ENCODE measurements around the gene MBOAT2. TPM values are rescaled to one million over a fixed set of nuclear protein-coding genes. Genes with fewer than 3 reads are reported as not detected.

The MBOAT2 gene
- total and polyA plus RNA-seq, 12 donors, result 0.24 to 9.6 (median 2.3) TPM

- Histone ChIP-seq H3K4me3 (no peak overlapping the region), H3K27ac (no peak overlapping the region), H3K27me3 (no peaks in the 10 kb centered on the region), H3K36me3 (replicated peaks in 1 of 2) (no peaks in the 10 kb centered on the region), H3K4me1 (replicated peaks in 1 of 2) (no peaks in the 10 kb centered on the region), H3K9me3 (replicated peaks in 1 of 3) (no peaks in the 10 kb centered on the region)
- WGBS, 4 donors, result 60 to 71% (median 65%) methylated on average over 4 of the region's 4 CpGs
- intact Hi-C loops (cut with DNase I), result no loop called here
- TF ChIP-seq CTCF (IDR thresholded peaks at IDR 0.05) (no peak), POLR2A (IDR thresholded peaks at IDR 0.05) (no peak)
- DNase-seq, result no peak
Observed at GRCh38 chr2:8984855-8985254, 18.6 kb downstream of the MBOAT2 start.

DNA sequence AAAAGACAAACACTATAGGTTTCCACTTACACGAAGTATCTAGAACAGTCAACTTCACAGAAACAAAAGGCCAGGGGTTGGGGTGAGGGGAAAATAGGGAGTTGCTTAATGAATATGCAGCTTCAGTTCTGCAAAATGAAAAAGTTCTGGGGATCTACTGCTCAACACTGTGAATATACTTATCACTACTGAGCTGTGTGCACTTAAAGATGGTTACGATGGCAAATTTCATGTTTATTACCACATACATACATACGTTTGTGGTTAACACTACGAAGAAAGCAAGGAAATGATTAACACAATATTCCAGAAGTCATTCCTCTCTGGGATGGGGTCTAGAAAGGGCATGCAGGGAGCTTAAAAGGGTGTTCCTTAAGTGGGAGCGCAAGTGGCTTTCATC is 19.3 kb downstream of the MBOAT2 start:
- Histone ChIP-seq H3K4me1 (replicated peaks in 1 of 2) (no peaks in the 10 kb centered on the region), H3K9me3 (replicated peaks in 1 of 3) (no peaks in the 10 kb centered on the region), H3K4me3 (no peak overlapping the region), H3K27ac (no peak overlapping the region), H3K36me3 (replicated peaks in 1 of 2) (no peaks in the 10 kb centered on the region), H3K27me3 (no peaks in the 10 kb centered on the region)
- WGBS, 4 donors, result 70 to 75% (median 73%) methylated on average over 5 of the region's 5 CpGs
- intact Hi-C loops (cut with DNase I), result no loop called here
- no peak for TF ChIP-seq CTCF (IDR thresholded peaks at IDR 0.05)
- no peak for DNase-seq

DNA sequence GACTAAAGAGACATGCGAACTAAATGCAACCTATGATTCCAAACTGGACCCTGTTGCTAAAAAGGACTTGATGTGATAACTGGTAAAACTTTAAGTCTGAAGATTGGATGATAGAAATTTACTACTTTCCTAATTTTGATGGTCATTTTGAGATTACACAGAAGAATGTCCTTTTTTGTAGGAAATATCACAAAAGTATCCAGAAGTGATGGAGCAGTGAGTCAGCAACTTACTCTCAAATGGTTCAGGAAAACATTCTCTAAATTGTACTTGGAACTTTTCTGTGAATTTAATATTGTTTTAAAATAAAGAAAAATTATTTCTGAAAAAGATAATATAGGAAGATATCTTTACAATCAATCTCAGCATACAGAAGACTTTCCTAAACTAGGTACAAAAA is 19.9 kb downstream of the MBOAT2 start:
- DNase-seq, result no peak
- Histone ChIP-seq H3K36me3 (replicated peaks in 1 of 2) (no peaks in the 10 kb centered on the region), H3K27me3 (no peaks in the 10 kb centered on the region), H3K4me1 (replicated peaks in 1 of 2) (no peaks in the 10 kb centered on the region), H3K27ac (no peak overlapping the region), H3K9me3 (replicated peaks in 1 of 3) (no peaks in the 10 kb centered on the region), H3K4me3 (no peak overlapping the region)
- no peak for TF ChIP-seq POLR2A (IDR thresholded peaks at IDR 0.05)
- TF ChIP-seq CTCF (IDR thresholded peaks at IDR 0.05), result no peak
- intact Hi-C loops (cut with DNase I), result no loop called here
- 81 to 92% (median 88%) methylated on average over 1 of the region's 1 CpG for WGBS, 4 donors

DNA sequence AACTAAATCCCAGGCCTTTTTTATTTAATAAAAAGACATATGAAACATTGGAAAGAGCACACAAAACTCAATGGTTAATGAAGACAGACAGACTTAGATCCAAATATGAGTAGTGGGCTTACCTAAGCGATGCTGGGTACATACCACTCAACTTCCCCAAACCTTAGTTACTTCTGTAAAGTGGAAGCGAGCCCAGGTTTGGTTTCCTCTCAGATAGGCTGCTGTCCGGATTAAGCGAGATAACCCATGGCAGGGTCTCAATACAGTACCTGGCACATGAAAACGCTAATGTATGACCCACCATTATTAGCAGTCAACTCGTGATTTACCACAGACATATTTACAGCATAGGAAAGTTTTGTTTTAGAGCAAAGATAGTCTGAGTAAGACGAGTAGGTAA is 21.6 kb downstream of the MBOAT2 start:
- no peaks in the 10 kb centered on the region for H3K27me3 ChIP-seq
- intact Hi-C loops (cut with DNase I), result no loop called here
- 73 to 83% (median 78%) methylated on average over 7 of the region's 7 CpGs for WGBS, 4 donors
- H3K9me3 ChIP-seq (replicated peaks in 1 of 3), result no peaks in the 10 kb centered on the region
- no peaks in the 10 kb centered on the region for H3K4me1 ChIP-seq (replicated peaks in 1 of 2)
- H3K27ac ChIP-seq, result no peak overlapping the region
- no peak for DNase-seq
- TF ChIP-seq POLR2A (IDR thresholded peaks at IDR 0.05) (no peak), CTCF (IDR thresholded peaks at IDR 0.05) (no peak)
- no peak overlapping the region for H3K4me3 ChIP-seq
- H3K36me3 ChIP-seq (replicated peaks in 1 of 2), result no peaks in the 10 kb centered on the region

Data from adrenal gland (tissue), 12 donors.